ENCODE data around the gene TPD52L2.
"Not testable (repeated sequence)": the region's sequence is repeated elsewhere in the genome, so short reads cannot be mapped to it uniquely, and the experiment has no call there.

Gene TPD52L2

GRCh38 chr20:63868264-63868663 lies 3.2 kb downstream of the TPD52L2 start:
- TF ChIP-seq, protein P1, sequence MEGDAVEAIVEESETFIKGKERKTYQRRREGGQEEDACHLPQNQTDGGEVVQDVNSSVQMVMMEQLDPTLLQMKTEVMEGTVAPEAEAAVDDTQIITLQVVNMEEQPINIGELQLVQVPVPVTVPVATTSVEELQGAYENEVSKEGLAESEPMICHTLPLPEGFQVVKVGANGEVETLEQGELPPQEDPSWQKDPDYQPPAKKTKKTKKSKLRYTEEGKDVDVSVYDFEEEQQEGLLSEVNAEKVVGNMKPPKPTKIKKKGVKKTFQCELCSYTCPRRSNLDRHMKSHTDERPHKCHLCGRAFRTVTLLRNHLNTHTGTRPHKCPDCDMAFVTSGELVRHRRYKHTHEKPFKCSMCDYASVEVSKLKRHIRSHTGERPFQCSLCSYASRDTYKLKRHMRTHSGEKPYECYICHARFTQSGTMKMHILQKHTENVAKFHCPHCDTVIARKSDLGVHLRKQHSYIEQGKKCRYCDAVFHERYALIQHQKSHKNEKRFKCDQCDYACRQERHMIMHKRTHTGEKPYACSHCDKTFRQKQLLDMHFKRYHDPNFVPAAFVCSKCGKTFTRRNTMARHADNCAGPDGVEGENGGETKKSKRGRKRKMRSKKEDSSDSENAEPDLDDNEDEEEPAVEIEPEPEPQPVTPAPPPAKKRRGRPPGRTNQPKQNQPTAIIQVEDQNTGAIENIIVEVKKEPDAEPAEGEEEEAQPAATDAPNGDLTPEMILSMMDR (IDR thresholded peaks at IDR 0.05; ENCODE audit: insufficient read depth, low read length, poor library complexity, severe bottlenecking): no peak
- H3K36me3 ChIP-seq (ENCODE audit: control insufficient read depth, insufficient read depth, low read length): peaks cover 10% of the 10 kb centered on the region

GRCh38 chr20:63873477-63873971 lies 8.5 kb downstream of the TPD52L2 start:
- H3K4me3 ChIP-seq (replicated peaks; ENCODE audit: low read depth, low read length): no peak overlapping the region
- peaks cover 33% of the 10 kb centered on the region for H3K36me3 ChIP-seq (ENCODE audit: control insufficient read depth, insufficient read depth, low read length)
- DNase-seq (ENCODE audit: extremely low read depth, insufficient read length): no peak
- H3K27me3 ChIP-seq (replicated peaks; ENCODE audit: control insufficient read depth, insufficient read depth, low read length): no peaks in the 10 kb centered on the region
- TF ChIP-seq, protein P1 (IDR thresholded peaks at IDR 0.05; ENCODE audit: insufficient read depth, low read length, poor library complexity, severe bottlenecking): no peak

More at GRCh38 chr20:63868264-63868663, 3.2 kb downstream of the TPD52L2 start:
- no peak overlapping the region for H3K4me3 ChIP-seq (replicated peaks; ENCODE audit: low read depth, low read length)
- DNase-seq (ENCODE audit: extremely low read depth, insufficient read length): no peak
- no peaks in the 10 kb centered on the region for H3K27me3 ChIP-seq (replicated peaks; ENCODE audit: control insufficient read depth, insufficient read depth, low read length)

- not testable (repeated sequence) for DNase-seq (ENCODE audit: extremely low read depth, insufficient read length); H3K27me3 ChIP-seq (replicated peaks; ENCODE audit: control insufficient read depth, insufficient read depth, low read length); H3K4me3 ChIP-seq (replicated peaks; ENCODE audit: low read depth, low read length)
- H3K36me3 ChIP-seq (ENCODE audit: control insufficient read depth, insufficient read depth, low read length): peaks cover 35% of the 10 kb centered on the region
Observed at GRCh38 chr20:63874241-63874640, 9.2 kb downstream of the TPD52L2 start.

- Histone ChIP-seq H3K27me3 (replicated peaks; ENCODE audit: control insufficient read depth, insufficient read depth, low read length) (no peaks in the 10 kb centered on the region), H3K36me3 (ENCODE audit: control insufficient read depth, insufficient read depth, low read length) (peaks cover 32% of the 10 kb centered on the region), H3K4me3 (replicated peaks; ENCODE audit: low read depth, low read length) (no peak overlapping the region)
- TF ChIP-seq, protein P1 (IDR thresholded peaks at IDR 0.05; ENCODE audit: insufficient read depth, low read length, poor library complexity, severe bottlenecking): no peak
- no peak for DNase-seq (ENCODE audit: extremely low read depth, insufficient read length)
Observed at GRCh38 chr20:63876489-63877036, 11.5 kb downstream of the TPD52L2 start.

DNA sequence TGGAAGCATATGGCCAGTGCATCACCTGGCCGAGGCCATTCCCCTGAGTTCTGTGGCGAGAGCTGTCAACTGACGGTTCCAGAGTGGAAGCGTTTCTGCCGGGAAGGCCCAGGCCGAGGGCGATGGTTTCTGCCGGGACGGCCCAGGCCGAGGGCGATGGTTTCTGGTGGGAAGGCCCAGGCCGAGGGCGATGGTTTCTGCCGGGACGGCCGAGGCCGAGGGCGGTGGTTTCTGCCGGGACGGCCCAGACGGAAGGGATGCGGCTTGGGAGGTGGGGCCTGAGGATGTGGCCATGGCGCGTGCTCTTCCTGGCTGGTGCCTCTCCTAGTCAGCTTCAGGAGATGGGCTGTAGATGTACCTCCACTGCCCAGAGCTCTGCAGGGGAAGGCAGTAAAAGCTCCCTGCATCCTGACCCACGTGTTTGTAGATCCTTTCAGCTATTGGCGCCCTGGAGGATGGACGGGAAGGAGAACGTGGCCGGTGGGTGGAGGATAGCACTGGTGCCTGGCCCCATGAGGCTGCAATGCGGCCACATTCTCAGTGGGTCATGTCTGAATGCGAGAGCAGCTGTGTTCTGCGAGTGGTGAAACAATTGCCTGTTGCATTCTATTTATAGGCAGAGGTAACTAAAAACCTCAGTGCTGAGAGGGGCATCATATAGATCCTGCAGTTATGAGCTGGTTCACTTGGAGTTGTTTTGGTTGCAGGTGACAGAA lies 12.8 kb downstream of the TPD52L2 start:
- DNase-seq (ENCODE audit: extremely low read depth, insufficient read length): no peak
- H3K36me3 ChIP-seq (ENCODE audit: control insufficient read depth, insufficient read depth, low read length): peaks cover 37% of the 10 kb centered on the region
- TF ChIP-seq, protein P1 (IDR thresholded peaks at IDR 0.05; ENCODE audit: insufficient read depth, low read length, poor library complexity, severe bottlenecking): no peak
- H3K4me3 ChIP-seq (replicated peaks; ENCODE audit: low read depth, low read length): no peak overlapping the region
- no peaks in the 10 kb centered on the region for H3K27me3 ChIP-seq (replicated peaks; ENCODE audit: control insufficient read depth, insufficient read depth, low read length)

DNA sequence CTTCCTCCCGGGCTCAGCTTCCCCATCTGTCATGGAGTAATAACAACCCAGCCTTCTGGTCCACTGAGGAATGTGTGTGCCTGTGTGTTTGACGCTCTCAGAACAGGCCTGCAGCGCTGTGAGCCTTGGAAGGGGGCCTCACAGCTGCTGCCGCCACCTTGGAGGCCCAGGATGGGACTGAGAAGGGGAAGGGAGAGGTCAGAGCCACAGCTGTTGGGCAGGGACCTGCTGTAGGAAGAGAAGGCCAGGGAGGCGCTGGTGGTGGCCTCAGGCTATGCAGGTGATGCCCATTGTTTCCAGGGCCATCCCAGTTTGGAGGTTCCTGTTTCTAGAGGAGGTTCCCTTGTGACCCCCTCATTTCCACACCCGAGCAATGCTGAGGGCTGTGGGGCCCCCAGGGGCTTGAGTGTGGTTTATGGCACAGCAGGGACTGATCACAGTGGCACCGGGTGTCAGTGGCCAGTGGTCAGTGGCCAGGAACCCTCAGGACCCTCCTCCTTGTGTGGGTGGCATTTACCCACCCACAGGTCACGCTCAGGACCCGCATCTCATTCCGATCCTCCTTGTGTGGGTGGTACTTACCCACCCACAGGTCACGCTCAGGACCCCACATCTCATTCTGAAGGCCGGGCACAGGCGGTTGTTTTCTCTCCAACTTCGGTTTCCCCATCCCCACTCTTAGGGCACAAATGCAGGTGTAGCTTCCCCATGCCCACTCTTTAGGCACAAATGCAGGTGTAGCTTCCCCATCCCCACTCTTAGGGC lies 14.0 kb downstream of the TPD52L2 start:
- TF ChIP-seq, protein P1 (IDR thresholded peaks at IDR 0.05; ENCODE audit: insufficient read depth, low read length, poor library complexity, severe bottlenecking): no peak
- Histone ChIP-seq H3K27me3 (replicated peaks; ENCODE audit: control insufficient read depth, insufficient read depth, low read length) (no peaks in the 10 kb centered on the region), H3K36me3 (ENCODE audit: control insufficient read depth, insufficient read depth, low read length) (peaks cover 40% of the 10 kb centered on the region), H3K4me3 (replicated peaks; ENCODE audit: low read depth, low read length) (no peak overlapping the region)
- no peak for DNase-seq (ENCODE audit: extremely low read depth, insufficient read length)

DNA sequence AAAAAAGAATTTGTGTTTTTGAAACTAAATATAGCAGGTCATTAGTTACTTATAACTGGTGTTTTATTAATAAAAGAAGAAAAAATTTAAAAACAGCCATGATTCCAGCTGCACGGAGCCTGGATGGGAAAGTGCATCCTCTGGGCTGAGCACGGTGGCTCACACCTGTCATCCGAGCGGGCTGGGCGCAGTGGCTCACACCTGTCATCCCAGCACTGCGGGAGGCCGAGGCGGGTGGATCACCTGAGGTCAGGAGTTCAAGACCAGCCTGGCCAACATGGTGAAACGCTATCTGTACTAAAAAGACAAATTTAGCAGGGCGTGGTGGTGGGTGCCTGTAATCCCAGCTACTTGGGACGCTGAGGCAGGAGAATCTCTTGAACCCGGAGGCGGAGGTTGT lies 15.8 kb downstream of the TPD52L2 start:
- DNase-seq (ENCODE audit: extremely low read depth, insufficient read length); H3K4me3 ChIP-seq (replicated peaks; ENCODE audit: low read depth, low read length); H3K27me3 ChIP-seq (replicated peaks; ENCODE audit: control insufficient read depth, insufficient read depth, low read length): not testable (repeated sequence)
- H3K36me3 ChIP-seq (ENCODE audit: control insufficient read depth, insufficient read depth, low read length): peaks cover 38% of the 10 kb centered on the region
